Omental fat pad (tissue), 4 donors: ENCODE results near the gene TMEM117. TPM values are rescaled to one million over a fixed set of nuclear protein-coding genes. Genes with fewer than 3 reads are reported as not detected.

ENCODE experiments used
- ATAC-seq: fragments of 150-250 bp; one replicate; pipeline ENCODE4 v1.9.1; 2016; ENCODE audit warnings: mild to moderate bottlenecking, moderate library complexity; ENCODE audit not compliant: low FRiP score
- DNase-seq: peaks from one replicate; pipeline ENCODE4 v3.0.0-alpha.2; 2019; ENCODE audit warnings: low spot score
- CTCF ChIP-seq, 3 donors: fragments of 450-650 bp; IDR thresholded peaks; one replicate each; pipeline ENCODE4 v1.5.1; 2016 to 2017; ENCODE audit warnings: antibody characterized with exemption in 3 of 3, mild to moderate bottlenecking in 3 of 3, moderate library complexity in 2 of 3
- total RNA-seq, 4 donors: library from RNA; depleted of rRNA; stranded (reverse); fragments of >200 nt; gene quantifications; one replicate each; pipeline ENCODE4 v1.1.0, GENCODE V29; 2016

The TMEM117 gene
- total RNA-seq, 4 donors from 2014 or later, result 7.5 to 13.1 (median 8.2) TPM

GRCh38 chr12:43931187-43931586 lies 95.3 kb downstream of the TMEM117 start:
- ATAC-seq, result no peak

GRCh38 chr12:43935581-43935980 lies 99.7 kb downstream of the TMEM117 start:
- DNase-seq (no peak), ATAC-seq (no peak)
- TF ChIP-seq CTCF (IDR thresholded peaks at IDR 0.05), result no peak

More at GRCh38 chr12:43931187-43931586, 95.3 kb downstream of the TMEM117 start:
- no peak for TF ChIP-seq CTCF (IDR thresholded peaks at IDR 0.05)
- DNase-seq, result no peak

GRCh38 chr12:43937947-43938346 lies 102.1 kb downstream of the TMEM117 start:
- no peak for TF ChIP-seq CTCF (IDR thresholded peaks at IDR 0.05)
- DNase-seq, result no peak
- no peak for ATAC-seq

GRCh38 chr12:43942379-43942778 lies 106.5 kb downstream of the TMEM117 start:
- DNase-seq, result no peak
- ATAC-seq, result no peak
- TF ChIP-seq CTCF (IDR thresholded peaks at IDR 0.05), result no peak

GRCh38 chr12:43945983-43946382 lies 110.1 kb downstream of the TMEM117 start:
- ATAC-seq (no peak), DNase-seq (no peak)
- no peak for TF ChIP-seq CTCF (IDR thresholded peaks at IDR 0.05)

GRCh38 chr12:43951286-43951685 lies 115.4 kb downstream of the TMEM117 start:
- no peak for ATAC-seq
- TF ChIP-seq CTCF (IDR thresholded peaks at IDR 0.05), result no peak
- no peak for DNase-seq

- no peak for ATAC-seq
- DNase-seq, result no peak
- TF ChIP-seq CTCF (IDR thresholded peaks at IDR 0.05), result no peak
These were observed 122.0 kb downstream of the TMEM117 start for GRCh38 chr12:43957732-43958372.
